H9 (cell line): ENCODE measurements around the gene B4GALNT4. TPM values are rescaled to one million over a fixed set of nuclear protein-coding genes. Genes with fewer than 3 reads are reported as not detected.

Experiments used
- DNase-seq: peaks from one replicate; pipeline ENCODE4 v3.0.0-alpha.2; 2017
- H2AFZ ChIP-seq: one replicate; pipeline ENCODE4 v1.6.1; 2013; ENCODE audit warnings: mild to moderate bottlenecking, low read length, control low read depth, moderate library complexity
- H2AK5ac ChIP-seq: 2 replicates; pipeline ENCODE4 v1.6.1; 2013; ENCODE audit warnings: low read length, control low read depth, mixed read lengths; ENCODE audit not compliant: insufficient read length
- H2BK120ac ChIP-seq: one replicate; pipeline ENCODE4 v1.6.1; 2013; ENCODE audit warnings: low read depth, mild to moderate bottlenecking, low read length, control low read depth, inconsistent platforms; ENCODE audit not compliant: poor library complexity, severe bottlenecking
- H2BK12ac ChIP-seq: 2 replicates; pipeline ENCODE4 v1.6.1; 2013; ENCODE audit warnings: low read length, control low read depth, mixed read lengths, low read depth; ENCODE audit not compliant: insufficient read length
- H2BK15ac ChIP-seq: 2 replicates; pipeline ENCODE4 v1.6.1; 2013; ENCODE audit warnings: low read depth, low read length, control low read depth
- H2BK20ac ChIP-seq: one replicate; pipeline ENCODE4 v1.6.1; 2013; ENCODE audit warnings: low read depth, mild to moderate bottlenecking, low read length, control low read depth, inconsistent platforms; ENCODE audit not compliant: poor library complexity, severe bottlenecking
- H2BK5ac ChIP-seq: 2 replicates; pipeline ENCODE4 v1.6.1; 2013; ENCODE audit warnings: low read length, control low read depth, mixed read lengths; ENCODE audit not compliant: insufficient read length
- H3K14ac ChIP-seq: 2 replicates; pipeline ENCODE4 v1.6.1; 2013; ENCODE audit warnings: low read length, control low read depth; ENCODE audit not compliant: insufficient read depth
- H3K18ac ChIP-seq: 2 replicates; pipeline ENCODE4 v1.6.1; 2013; ENCODE audit warnings: low read depth, mild to moderate bottlenecking, mixed read lengths, low read length, control low read depth; ENCODE audit not compliant: insufficient read length
- H3K23ac ChIP-seq: 2 replicates; pipeline ENCODE4 v1.6.1; 2013; ENCODE audit warnings: low read length, control low read depth, mixed read lengths, low read depth; ENCODE audit not compliant: insufficient read length
- H3K23me2 ChIP-seq: 2 replicates; pipeline ENCODE4 v1.6.1; 2013; ENCODE audit warnings: low read depth, mild to moderate bottlenecking, mixed read lengths, low read length, control low read depth; ENCODE audit not compliant: insufficient read length, poor library complexity, severe bottlenecking
- H3K27ac ChIP-seq: 2 replicates; pipeline ENCODE4 v1.5.1; 2013; ENCODE audit warnings: low read length, control low read depth, mixed read lengths, low read depth; ENCODE audit not compliant: insufficient read length
- H3K27me3 ChIP-seq: 2 replicates; pipeline ENCODE4 v1.6.1; 2013; ENCODE audit warnings: low read length, control low read depth, inconsistent platforms; ENCODE audit not compliant: insufficient read depth
- H3K4ac ChIP-seq: 2 replicates; pipeline ENCODE4 v1.6.1; 2013; ENCODE audit warnings: low read depth, mild to moderate bottlenecking, control low read depth, inconsistent platforms, low read length, moderate library complexity
- H3K4me1 ChIP-seq: 2 replicates; pipeline ENCODE4 v1.6.1; 2013; ENCODE audit warnings: low read length, control low read depth, inconsistent platforms; ENCODE audit not compliant: insufficient read depth
- H3K4me2 ChIP-seq: 2 replicates; pipeline ENCODE4 v1.6.1; 2013; ENCODE audit warnings: low read length, control low read depth, mixed read lengths; ENCODE audit not compliant: insufficient read length, insufficient read depth
- H3K56ac ChIP-seq: 2 replicates; pipeline ENCODE4 v1.6.1; 2013; ENCODE audit warnings: low read depth, mild to moderate bottlenecking, mixed read lengths, low read length, control low read depth; ENCODE audit not compliant: insufficient read length
- H3K79me1 ChIP-seq: 2 replicates; pipeline ENCODE4 v1.6.1; 2013; ENCODE audit warnings: low read depth, mild to moderate bottlenecking, moderate library complexity, low read length, control low read depth, inconsistent platforms; ENCODE audit not compliant: insufficient read depth, poor library complexity, severe bottlenecking
- H3K79me2 ChIP-seq: 2 replicates; pipeline ENCODE4 v1.6.1; 2013; ENCODE audit warnings: low read length, control low read depth, inconsistent platforms; ENCODE audit not compliant: insufficient read depth
- H3K9ac ChIP-seq: 2 replicates; pipeline ENCODE4 v1.6.1; 2013; ENCODE audit warnings: low read length, control low read depth, mixed read lengths; ENCODE audit not compliant: insufficient read length; ENCODE audit errors: extremely low read depth
- H3K9me3 ChIP-seq: one replicate; pipeline ENCODE4 v1.6.1; 2013; ENCODE audit warnings: low read depth, low read length, inconsistent platforms; ENCODE audit not compliant: control insufficient read depth
- H3T11ph ChIP-seq: one replicate; pipeline ENCODE4 v1.6.1; 2013; ENCODE audit warnings: mild to moderate bottlenecking, low read length, control low read depth, inconsistent platforms
- H4K20me1 ChIP-seq: one replicate; pipeline ENCODE4 v1.6.1; 2013; ENCODE audit not compliant: control insufficient read depth, insufficient read length, insufficient read depth
- H4K5ac ChIP-seq: 2 replicates; pipeline ENCODE4 v1.6.1; 2013; ENCODE audit warnings: low read depth, mild to moderate bottlenecking, mixed read lengths, low read length, control low read depth; ENCODE audit not compliant: insufficient read length
- H4K8ac ChIP-seq: replicated peaks from 2 replicates; pipeline ENCODE4 v1.6.1; 2013; ENCODE audit warnings: low read length, control low read depth, mixed read lengths, low read depth; ENCODE audit not compliant: insufficient read length
- H4K91ac ChIP-seq: 2 replicates; pipeline ENCODE4 v1.6.1; 2013; ENCODE audit warnings: low read depth, mild to moderate bottlenecking, moderate library complexity, mixed read lengths, low read length, control low read depth; ENCODE audit not compliant: insufficient read length
- H3K27ac Mint-ChIP-seq, 3 experiments: 2 replicates in 2 of 3; 3 replicates in 1 of 3; pipeline ENCODE4 v1.8.0; 2020 to 2021; ENCODE audit warnings: mixed read lengths in 3 of 3, mild to moderate bottlenecking in 1 of 3, moderate library complexity in 1 of 3
- H3K27me3 Mint-ChIP-seq: 2 replicates; pipeline ENCODE4 v1.8.0; 2021; ENCODE audit warnings: low read depth, mild to moderate bottlenecking, moderate library complexity, mixed read lengths
- H3K36me3 Mint-ChIP-seq, 3 experiments: 2 replicates in 2 of 3; 3 replicates in 1 of 3; pipeline ENCODE4 v1.8.0; 2020 to 2021; ENCODE audit warnings: low read depth in 3 of 3, mixed read lengths in 3 of 3; ENCODE audit not compliant: insufficient read depth in 1 of 3
- H3K4me1 Mint-ChIP-seq, 2 experiments: 2 replicates each; pipeline ENCODE4 v1.8.0; 2020; ENCODE audit warnings: mixed read lengths in 2 of 2
- H3K4me3 Mint-ChIP-seq, 2 experiments: 2 replicates in 1 of 2; 3 replicates in 1 of 2; pipeline ENCODE4 v1.8.0; 2020 to 2021; ENCODE audit warnings: mild to moderate bottlenecking in 2 of 2, mixed read lengths in 2 of 2, moderate library complexity in 1 of 2
- H3K9me3 Mint-ChIP-seq, 2 experiments: 2 replicates in 1 of 2; 3 replicates in 1 of 2; pipeline ENCODE4 v1.8.0; 2020; ENCODE audit warnings: mild to moderate bottlenecking in 2 of 2, mixed read lengths in 2 of 2, moderate library complexity in 1 of 2
- CTCF ChIP-seq: fragments of 200-600 bp; sonication (generic); conservative IDR thresholded peaks from 3 replicates; pipeline ENCODE4 v1.8.0; 2021; ENCODE audit warnings: antibody characterized with exemption, mild to moderate bottlenecking
- WGBS: extraction: QIAGEN DNeasy Blood & Tissue Kit; methylation state at CpG from one replicate; pipeline ENCODE4 v1.1.7; 2013; ENCODE audit warnings: missing lambda C conversion rate, low lambda C conversion rate, mixed read lengths; ENCODE audit not compliant: insufficient read length; ENCODE audit errors: extremely low coverage; 5-methylcytosine and 5-hydroxymethylcytosine counted together
- total RNA-seq: library from RNA; stranded (reverse); gene quantifications from 2 replicates; pipeline ENCODE4 v1.2.1, GENCODE V29; 2021

Gene B4GALNT4
- total RNA-seq, 1 experiment from 2014 or later: 105 TPM

GRCh38 chr11:413120-414081 lies 44.1 kb downstream of the B4GALNT4 start:
- H2BK12ac ChIP-seq: no peak overlapping the region
- no peaks in the 10 kb centered on the region for H3K9me3 ChIP-seq
- no peak overlapping the region for H2BK5ac ChIP-seq
- H2BK15ac ChIP-seq: no peak overlapping the region
- H3K9ac ChIP-seq: no peak overlapping the region
- Mint-ChIP-seq H3K4me3 (no peak overlapping the region), H3K36me3 (no peaks in the 10 kb centered on the region), H3K4me1 (peaks cover 17 to 26% of the 10 kb centered on the region in 2 experiments), H3K27me3 (peaks cover 14% of the 10 kb centered on the region), H3K9me3 (no peaks in the 10 kb centered on the region; a peak in 1 of 5 replicates), H3K27ac (peak overlapping the region in 1 of 3 experiments; percentile 47; a peak in 1 of 7 replicates)
- no peak overlapping the region for H2BK20ac ChIP-seq
- no peak for TF ChIP-seq CTCF
- no peak overlapping the region for H4K5ac ChIP-seq
- H3K23ac ChIP-seq: no peak overlapping the region
- no peak overlapping the region for H4K91ac ChIP-seq
- no peak overlapping the region for H2AK5ac ChIP-seq
- no peaks in the 10 kb centered on the region for H3K79me1 ChIP-seq
- no peak overlapping the region for H3T11ph ChIP-seq
- no peak overlapping the region for H3K4ac ChIP-seq
- WGBS: no CpG with 5 or more reads among the region's 14 CpGs
- H4K8ac ChIP-seq: no peak overlapping the region
- no peak overlapping the region for H3K56ac ChIP-seq
- H3K4me2 ChIP-seq: no peak overlapping the region
- peaks cover 10% of the 10 kb centered on the region for H3K23me2 ChIP-seq
- H3K4me1 ChIP-seq: peaks cover 2% of the 10 kb centered on the region; the same call in 1 of the 2 replicates
- H2AFZ ChIP-seq: no peak overlapping the region
- H3K27ac ChIP-seq: no peak overlapping the region
- no peak overlapping the region for H3K14ac ChIP-seq
- peaks cover 5% of the 10 kb centered on the region for H4K20me1 ChIP-seq
- H3K79me2 ChIP-seq: no peaks in the 10 kb centered on the region; the same call in 1 of the 2 replicates
- no peaks in the 10 kb centered on the region; the same call in 1 of the 2 replicates for H3K27me3 ChIP-seq
- no peak overlapping the region for H2BK120ac ChIP-seq
- no peak overlapping the region for H3K18ac ChIP-seq
- DNase-seq: no peak
